K562 (cell line): ENCODE results near the gene BICD1. TPM values are rescaled to one million over a fixed set of nuclear protein-coding genes. Genes with fewer than 3 reads are reported as not detected.

Source experiments
- ATAC-seq: fragments of 200-7000 bp; cut with Tn5 transposase; 3 replicates; pipeline ENCODE4 v1.9.1; 2020; ENCODE audit warnings: moderate library complexity
- BruUV-seq: library from RNA; stranded (reverse); fragments of 400-500 nt; replicated peaks from 2 replicates; lab custom pipeline; 2021; lab: Mats Ljungman, UMichigan
- CTCF ChIA-PET: fragments of 300-600 bp; formaldehyde crosslinking; extraction: SDS; loops from one replicate; lab custom pipeline; 2021; ENCODE audit warnings: low intra/inter-chr PET ratio; lab: Yijun Ruan, JAX
- POLR2A ChIA-PET: fragments of 300-600, 350-650 bp; sonication (Branson Sonifier 250); formaldehyde crosslinking; extraction: SDS; loops from one replicate; lab custom pipeline; 2021; ENCODE audit warnings: antibody characterized with exemption, inconsistent platforms; lab: Yijun Ruan, JAX
- DNase-seq, 4 experiments: peaks; one replicate each; pipeline versions ENCODE4 v3.0.0 to v3.0.0-alpha.2; 2011 to 2018; ENCODE audit warnings: low spot score in 3 of 4, mixed read lengths in 3 of 4; ENCODE audit errors: extremely low read depth in 1 of 4
- FAIRE-seq: peaks from 2 replicates; lab custom pipeline; 2011; peaks lifted over from hg19 to GRCh38; lab: Jason Lieb, UNC
- H2AFZ ChIP-seq: 2 replicates; pipeline ENCODE4 v1.6.0; 2011; ENCODE audit warnings: low read depth, low read length, control low read depth, inconsistent platforms
- H3K27ac ChIP-seq: fragments of 200-600 bp; 3 replicates; pipeline ENCODE4 v1.8.0; 2011; ENCODE audit warnings: low read depth, mild to moderate bottlenecking, control low read depth, inconsistent platforms, low read length, moderate library complexity, mixed read lengths; ENCODE audit errors: extremely low read depth
- H3K27me3 ChIP-seq, 2 experiments: fragments of 300-600 bp in 1 of 2; 2 replicates in 1 of 2; 3 replicates in 1 of 2; pipeline versions ENCODE4 v1.6.0 to v1.8.0; 2011; ENCODE audit warnings: inconsistent platforms in 2 of 2, low read length in 2 of 2, mild to moderate bottlenecking in 1 of 2, mixed read lengths in 1 of 2, moderate library complexity in 1 of 2; ENCODE audit not compliant: control insufficient read depth in 2 of 2, insufficient read depth in 2 of 2
- H3K36me3 ChIP-seq: fragments of 300-600 bp; 3 replicates; pipeline ENCODE4 v1.8.0; 2011; ENCODE audit warnings: mild to moderate bottlenecking, low read length, inconsistent platforms; ENCODE audit not compliant: control insufficient read depth, insufficient read depth
- H3K4me1 ChIP-seq, 2 experiments: fragments of 200-600 bp in 1 of 2; replicated peaks in 1 of 2; 2 replicates in 1 of 2; 3 replicates in 1 of 2; pipeline versions ENCODE4 v1.5.1 to v1.8.0; 2011; ENCODE audit warnings: inconsistent platforms in 2 of 2, low read length in 2 of 2, mild to moderate bottlenecking in 1 of 2, mixed read lengths in 1 of 2, moderate library complexity in 1 of 2; ENCODE audit not compliant: control insufficient read depth in 2 of 2, insufficient read depth in 2 of 2
- H3K4me2 ChIP-seq: 2 replicates; pipeline ENCODE4 v1.6.1; 2011; ENCODE audit warnings: low read length, control low read depth, inconsistent platforms, mixed read lengths; ENCODE audit not compliant: insufficient read depth
- H3K4me3 ChIP-seq: fragments of 200-600 bp; sonication (generic), shearing (Covaris generic); 2 replicates; pipeline ENCODE4 v1.5.1; 2016; ENCODE audit warnings: control low read depth, inconsistent platforms
- H3K79me2 ChIP-seq: fragments of 200-600 bp; 3 replicates; pipeline ENCODE4 v1.8.0; 2011; ENCODE audit warnings: low read length, inconsistent platforms; ENCODE audit not compliant: control insufficient read depth, insufficient read depth
- H3K9ac ChIP-seq, 2 experiments: 2 replicates each; pipeline versions ENCODE4 v1.6.0 to v1.6.1; 2011; ENCODE audit warnings: low read depth in 2 of 2, low read length in 2 of 2, control low read depth in 1 of 2, inconsistent platforms in 1 of 2, mild to moderate bottlenecking in 1 of 2, mixed read lengths in 1 of 2; ENCODE audit not compliant: insufficient read depth in 1 of 2
- H3K9me1 ChIP-seq: one replicate; pipeline ENCODE4 v1.6.0; 2011; ENCODE audit warnings: inconsistent platforms, mild to moderate bottlenecking, low read length, moderate library complexity; ENCODE audit not compliant: control insufficient read depth, insufficient read depth
- H3K9me3 ChIP-seq: replicated peaks from 2 replicates; pipeline ENCODE4 v1.5.1; 2011; ENCODE audit warnings: low read depth, low read length, inconsistent platforms; ENCODE audit not compliant: control insufficient read depth, insufficient read depth
- H4K20me1 ChIP-seq: replicated peaks from 2 replicates; pipeline ENCODE4 v1.6.1; 2011; ENCODE audit warnings: low read length, inconsistent platforms, mixed read lengths; ENCODE audit not compliant: control insufficient read depth, insufficient read depth
- RERE ChIP-seq: sonication (generic); formaldehyde crosslinking; IDR thresholded peaks from 2 replicates; pipeline ENCODE4 v1.8.0; 2023; ENCODE audit warnings: missing genetic modification reagents, mild to moderate bottlenecking, borderline replicate concordance
- ZNF316 ChIP-seq: fragments of 450-650 bp; IDR thresholded peaks from 2 replicates; pipeline ENCODE4 v1.6.1; 2016
- WGBS: fragments of 100-300 bp; shearing (Covaris generic); methylation state at CpG from one replicate; pipeline ENCODE4 v1.1.6; 2016; ENCODE audit warnings: low coverage, mixed read lengths; ENCODE audit not compliant: insufficient coverage; ENCODE audit errors: missing lambda C conversion rate; 5-methylcytosine and 5-hydroxymethylcytosine counted together
- in situ Hi-C: fragments of 300-500 bp; cut with MboI; formaldehyde crosslinking; loops from 4 replicates; pipeline ENCODE4 v1.15.0; 2018; ENCODE audit warnings: inconsistent platforms, mixed read lengths
- intact Hi-C: fragments of 100-400 bp; cut with micrococcal nuclease; formaldehyde crosslinking; loops from 2 replicates; pipeline ENCODE4 v1.14.2; 2022
- polyA plus RNA-seq, 8 experiments: library from polyadenylated mRNA; depleted of rRNA in 4 of 8; stranded (reverse) in 5 of 8; unstranded in 3 of 8; fragments of >200 nt; fragmentation: Nextera tagmentation in 2 of 8; fragmentation: Illumina TruSeq in 1 of 8; extraction: Ambion mirVana in 2 of 8; extraction: Trizol in 1 of 8; gene quantifications; 2 replicates each; pipeline versions ENCODE4 v1.2.1 to v1.2.3, GENCODE V29; 2011 to 2014; ENCODE audit warnings: inconsistent platforms in 1 of 8, missing spikeins in 1 of 8
- total RNA-seq, 7 experiments: library from RNA; depleted of rRNA in 6 of 7; stranded (reverse); fragments of >200 nt in 6 of 7; fragmentation: Illumina TruSeq in 2 of 7; extraction: Trizol in 2 of 7; gene quantifications; 2 replicates each; pipeline versions ENCODE4 v1.2.1 to v1.2.3, GENCODE V29; 2011 to 2021; ENCODE audit warnings: low replicate concordance in 1 of 7
- TF ChIP-seq, protein P1 (sequence below): fragments of 250-450 bp; sonication (Bioruptor Pico); IDR thresholded peaks from 2 replicates; pipeline ENCODE4 v1.4.0; 2020; ENCODE audit warnings: mild to moderate bottlenecking, moderate library complexity

Gene BICD1
- total and polyA plus RNA-seq, 9 of the 15 experiments (the other 6 are each of a cell fraction or from before 2014, with no cell fraction given): 3.5 to 21.1 (median 12.5) TPM

- TF ChIP-seq RERE: no peak
Observed at GRCh38 chr12:32379667-32380066, 273.0 kb downstream of the BICD1 start (continued).

- BruUV-seq: no TSS peak
- H3K27ac ChIP-seq: no peak overlapping the region
- no peak for ATAC-seq
- peak; percentile 18; the same call in 1 of the 2 replicates for TF ChIP-seq ZNF316
- TF ChIP-seq, protein P1, sequence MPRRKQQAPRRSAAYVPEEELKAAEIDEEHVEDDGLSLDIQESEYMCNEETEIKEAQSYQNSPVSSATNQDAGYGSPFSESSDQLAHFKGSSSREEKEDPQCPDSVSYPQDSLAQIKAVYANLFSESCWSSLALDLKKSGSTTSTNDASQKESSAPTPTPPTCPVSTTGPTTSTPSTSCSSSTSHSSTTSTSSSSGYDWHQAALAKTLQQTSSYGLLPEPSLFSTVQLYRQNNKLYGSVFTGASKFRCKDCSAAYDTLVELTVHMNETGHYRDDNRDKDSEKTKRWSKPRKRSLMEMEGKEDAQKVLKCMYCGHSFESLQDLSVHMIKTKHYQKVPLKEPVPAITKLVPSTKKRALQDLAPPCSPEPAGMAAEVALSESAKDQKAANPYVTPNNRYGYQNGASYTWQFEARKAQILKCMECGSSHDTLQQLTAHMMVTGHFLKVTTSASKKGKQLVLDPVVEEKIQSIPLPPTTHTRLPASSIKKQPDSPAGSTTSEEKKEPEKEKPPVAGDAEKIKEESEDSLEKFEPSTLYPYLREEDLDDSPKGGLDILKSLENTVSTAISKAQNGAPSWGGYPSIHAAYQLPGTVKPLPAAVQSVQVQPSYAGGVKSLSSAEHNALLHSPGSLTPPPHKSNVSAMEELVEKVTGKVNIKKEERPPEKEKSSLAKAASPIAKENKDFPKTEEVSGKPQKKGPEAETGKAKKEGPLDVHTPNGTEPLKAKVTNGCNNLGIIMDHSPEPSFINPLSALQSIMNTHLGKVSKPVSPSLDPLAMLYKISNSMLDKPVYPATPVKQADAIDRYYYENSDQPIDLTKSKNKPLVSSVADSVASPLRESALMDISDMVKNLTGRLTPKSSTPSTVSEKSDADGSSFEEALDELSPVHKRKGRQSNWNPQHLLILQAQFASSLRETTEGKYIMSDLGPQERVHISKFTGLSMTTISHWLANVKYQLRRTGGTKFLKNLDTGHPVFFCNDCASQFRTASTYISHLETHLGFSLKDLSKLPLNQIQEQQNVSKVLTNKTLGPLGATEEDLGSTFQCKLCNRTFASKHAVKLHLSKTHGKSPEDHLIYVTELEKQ (CRISPR knock-in tag): no peak
- no peak for FAIRE-seq
- intact Hi-C loops: no loop called here
- H3K79me2 ChIP-seq: no peaks in the 10 kb centered on the region
- H3K9me3 ChIP-seq: no peaks in the 10 kb centered on the region
- no peaks in the 10 kb centered on the region for H4K20me1 ChIP-seq
- peaks cover 0 to 4% of the 10 kb centered on the region in 2 experiments; a peak in 1 of 5 replicates for H3K4me1 ChIP-seq
- H3K27me3 ChIP-seq: peaks cover 12 to 16% of the 10 kb centered on the region in 2 experiments; a peak in 4 of 5 replicates
- no peak overlapping the region for H3K9ac ChIP-seq
- CTCF ChIA-PET: no interaction called here
- DNase-seq: no peak
- POLR2A ChIA-PET: no interaction called here
- H3K36me3 ChIP-seq: no peaks in the 10 kb centered on the region
- no peak overlapping the region for H2AFZ ChIP-seq
- no peak overlapping the region for H3K4me3 ChIP-seq
- no peak overlapping the region for H3K4me2 ChIP-seq
- H3K9me1 ChIP-seq: no peaks in the 10 kb centered on the region
- WGBS: 14% methylated on average over 2 of the region's 2 CpGs
- in situ Hi-C loops: no loop called here
Observed at GRCh38 chr12:32382226-32382625, 275.6 kb downstream of the BICD1 start.
